Suprapubic skin (tissue), 4 donors: ENCODE results near the gene SYNDIG1.

Experiments
- CTCF ChIP-seq, 2 donors: fragments of 200-600 bp in 1 of 2; fragments of 450-650 bp in 1 of 2; sonication (generic) in 1 of 2; IDR thresholded peaks; one replicate each; pipeline ENCODE4 v1.5.1; 2016 to 2019; ENCODE audit warnings: antibody characterized with exemption in 2 of 2, mild to moderate bottlenecking in 1 of 2, moderate library complexity in 1 of 2
- EP300 ChIP-seq: sonication (generic); formaldehyde crosslinking; IDR thresholded peaks from one replicate; pipeline ENCODE4 v1.6.1; 2017; ENCODE audit warnings: antibody characterized with exemption
- POLR2A ChIP-seq, 2 donors: fragments of 450-650 bp; IDR thresholded peaks; one replicate each; pipeline ENCODE4 v1.6.1; 2017; ENCODE audit warnings: antibody characterized with exemption in 2 of 2, mild to moderate bottlenecking in 2 of 2, moderate library complexity in 2 of 2
- POLR2AphosphoS5 ChIP-seq, 3 donors: sonication (generic); formaldehyde crosslinking; IDR thresholded peaks; one replicate each; pipeline ENCODE4 v1.6.1; 2017; ENCODE audit warnings: antibody characterized with exemption in 3 of 3

- TF ChIP-seq CTCF (IDR thresholded peaks at IDR 0.05) = no peak
- TF ChIP-seq POLR2AphosphoS5 (IDR thresholded peaks at IDR 0.05) = no peak
- no peak for TF ChIP-seq POLR2A (IDR thresholded peaks at IDR 0.05)
- TF ChIP-seq EP300 = no peak
Measured at GRCh38 chr20:24542721-24543120, 73.3 kb downstream of the SYNDIG1 start.
